ENCODE data around the gene TPO.
"Not testable (repeated sequence)": the region's sequence is repeated elsewhere in the genome, so short reads cannot be mapped to it uniquely, and the experiment has no call there.

Gene TPO

GRCh38 chr2:1509271-1510065, 96.2 kb downstream of the TPO start:
- DNase-seq, result no peak

- DNase-seq, result no peak
Measured at GRCh38 chr2:1510176-1510575, 96.9 kb downstream of the TPO start.

DNA sequence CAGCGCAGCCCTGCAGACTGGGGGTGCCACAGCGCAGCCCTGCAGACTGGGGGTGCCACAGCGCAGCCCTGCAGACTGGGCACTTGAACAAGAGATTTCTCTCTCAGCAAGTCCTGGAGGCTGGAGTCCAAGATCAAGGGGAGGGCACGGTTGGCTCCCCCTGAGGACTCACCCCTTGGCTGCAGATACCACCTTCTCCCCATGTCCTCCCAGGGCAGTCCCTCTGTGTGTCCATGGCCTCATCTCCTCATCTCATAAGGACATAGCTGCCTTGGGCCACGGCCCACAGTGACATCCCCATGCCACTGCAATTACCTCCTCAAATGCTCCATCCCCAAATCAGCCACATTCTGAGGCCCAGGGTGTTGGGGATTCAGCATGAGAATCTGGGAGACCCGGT, 98.2 kb downstream of the TPO start:
- DNase-seq, result no peak

GRCh38 chr2:1512321-1513289, 99.3 kb downstream of the TPO start:
- no peak for DNase-seq

GRCh38 chr2:1514391-1515072, 101.3 kb downstream of the TPO start:
- no peak for DNase-seq

GRCh38 chr2:1515073-1515430, 101.8 kb downstream of the TPO start:
- DNase-seq, result no peak

DNA sequence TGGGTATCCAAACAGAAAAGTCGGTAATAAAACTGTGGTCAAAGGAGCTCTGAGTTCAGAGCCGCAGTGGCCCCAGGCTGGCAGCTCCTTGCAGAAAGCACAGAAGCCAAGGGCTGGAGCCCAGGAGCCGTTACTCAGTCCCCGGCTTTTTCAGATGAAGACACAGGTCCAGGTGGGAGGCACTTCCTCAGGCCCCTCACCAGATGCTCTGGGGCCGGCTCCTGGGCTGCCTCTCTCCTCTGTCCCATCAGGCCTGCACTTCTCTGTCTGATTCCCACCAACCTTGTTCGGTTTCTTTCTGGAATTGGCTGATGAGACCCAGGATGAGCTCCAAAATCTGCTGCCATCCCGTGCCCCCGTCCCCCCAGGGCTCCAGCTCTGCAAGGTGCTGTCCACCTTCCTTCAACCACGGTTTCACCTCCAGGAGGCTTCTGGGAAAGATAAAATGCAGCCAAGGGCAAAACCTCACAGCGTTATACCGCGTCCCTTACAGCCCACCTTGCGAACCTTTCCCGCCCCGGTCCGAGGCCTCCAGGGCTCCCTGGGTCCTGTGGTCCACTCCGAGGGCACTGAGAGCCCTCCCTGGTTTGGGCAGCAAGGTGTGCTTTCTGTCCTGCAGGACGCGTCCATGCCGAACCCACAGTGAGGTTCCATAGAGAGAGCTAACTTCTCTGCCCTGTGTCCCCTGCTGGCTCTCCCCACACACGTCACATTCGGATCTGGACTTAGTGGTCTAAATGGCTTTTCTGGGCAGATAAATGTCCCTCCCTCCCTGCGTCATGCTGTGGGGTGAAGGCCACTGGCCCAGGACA, 102.9 kb downstream of the TPO start:
- no peak for DNase-seq

- no peak for DNase-seq
Measured at GRCh38 chr2:1516798-1517060, 103.5 kb downstream of the TPO start.

DNA sequence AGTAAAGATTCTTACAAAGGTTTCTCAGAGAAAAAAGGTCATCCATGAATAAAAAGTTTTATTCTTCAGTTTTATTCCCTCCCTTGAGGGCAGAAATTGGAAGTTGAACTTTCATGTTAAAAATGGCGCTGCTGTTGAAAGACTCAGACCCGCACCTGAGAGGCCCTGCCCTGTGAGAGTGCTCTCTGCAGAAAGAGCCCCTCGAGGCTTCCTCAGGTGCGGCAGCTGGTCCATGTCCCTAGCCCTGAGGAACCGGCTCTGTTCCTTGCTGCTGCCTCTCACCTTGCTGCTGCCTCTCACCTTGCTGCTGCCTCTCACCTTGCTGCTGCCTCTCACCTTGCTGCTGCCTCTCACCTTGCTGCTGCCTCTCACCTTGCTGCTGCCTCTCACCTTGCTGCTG, 104.0 kb downstream of the TPO start:
- not testable (repeated sequence) for DNase-seq

GRCh38 chr2:1517786-1518185, 104.5 kb downstream of the TPO start:
- DNase-seq, result no peak

- DNase-seq, result no peak
Measured at GRCh38 chr2:1518331-1518803, 105.1 kb downstream of the TPO start.

DNA sequence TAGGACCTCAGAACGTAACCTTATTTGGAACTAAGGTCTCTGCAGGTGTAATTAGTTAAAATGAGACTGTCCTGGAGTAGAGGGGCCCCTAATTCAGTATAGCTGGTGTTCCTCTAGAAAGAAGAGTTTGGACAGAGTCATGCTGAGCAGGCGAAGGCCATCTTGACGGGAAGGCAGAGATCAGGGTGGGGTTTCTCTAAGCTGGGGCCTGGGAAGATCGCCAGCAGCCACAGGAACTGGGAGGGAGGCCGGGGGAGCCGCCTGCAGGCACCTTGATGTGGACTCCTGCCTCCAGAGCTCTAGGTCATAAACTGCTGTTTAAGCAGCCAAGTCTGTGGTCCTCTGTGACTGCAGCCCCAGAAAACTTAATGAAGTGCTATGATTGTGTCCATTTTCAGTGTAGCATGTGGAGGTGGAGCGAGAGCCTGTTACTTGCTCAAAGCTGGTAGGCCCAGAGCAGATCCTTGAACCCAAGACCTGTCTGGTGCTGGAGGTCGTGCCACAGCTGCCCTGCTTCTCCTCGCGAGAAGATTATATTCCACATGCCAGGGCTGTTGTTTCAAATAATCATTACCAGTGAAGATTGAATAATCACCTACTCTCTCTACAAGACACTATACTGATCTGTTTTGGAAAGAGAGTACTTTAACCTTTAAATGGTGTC, 105.7 kb downstream of the TPO start:
- no peak for DNase-seq

DNA sequence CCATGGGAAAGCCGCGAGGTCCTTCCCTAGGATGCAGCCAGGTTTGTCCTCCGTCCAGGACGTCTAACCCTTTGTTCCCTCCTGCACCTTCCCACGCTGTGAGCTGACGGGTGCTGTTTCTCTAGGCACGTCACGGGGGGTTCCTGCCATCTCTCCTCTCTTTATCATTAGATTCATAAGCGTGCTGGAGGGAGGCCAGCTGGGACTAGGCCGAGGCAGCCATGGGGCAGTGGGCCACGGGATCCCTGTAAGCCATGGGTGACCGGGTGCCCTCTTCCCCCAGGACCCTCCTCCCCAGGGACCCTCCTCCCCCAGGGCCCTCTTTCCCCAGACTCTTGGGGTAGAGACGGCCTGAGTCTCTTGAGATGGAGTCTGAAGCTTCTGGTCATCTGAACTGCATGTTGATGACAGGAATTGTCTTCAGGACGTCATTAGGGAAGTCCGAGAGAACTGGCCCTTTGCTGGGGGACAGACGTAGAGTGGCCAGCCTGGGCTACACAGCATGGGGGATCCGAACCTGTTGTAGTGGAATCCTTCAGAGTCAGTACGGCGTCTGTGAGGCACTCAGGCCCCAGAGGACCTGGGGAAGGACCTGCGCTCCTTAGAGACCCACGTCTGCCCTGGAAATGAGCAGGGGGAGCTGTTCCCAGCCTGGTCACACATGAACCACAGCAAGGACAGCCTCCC, 108.1 kb downstream of the TPO start:
- DNase-seq, result no peak

GRCh38 chr2:1521878-1522830, 108.9 kb downstream of the TPO start:
- no peak for DNase-seq

DNA sequence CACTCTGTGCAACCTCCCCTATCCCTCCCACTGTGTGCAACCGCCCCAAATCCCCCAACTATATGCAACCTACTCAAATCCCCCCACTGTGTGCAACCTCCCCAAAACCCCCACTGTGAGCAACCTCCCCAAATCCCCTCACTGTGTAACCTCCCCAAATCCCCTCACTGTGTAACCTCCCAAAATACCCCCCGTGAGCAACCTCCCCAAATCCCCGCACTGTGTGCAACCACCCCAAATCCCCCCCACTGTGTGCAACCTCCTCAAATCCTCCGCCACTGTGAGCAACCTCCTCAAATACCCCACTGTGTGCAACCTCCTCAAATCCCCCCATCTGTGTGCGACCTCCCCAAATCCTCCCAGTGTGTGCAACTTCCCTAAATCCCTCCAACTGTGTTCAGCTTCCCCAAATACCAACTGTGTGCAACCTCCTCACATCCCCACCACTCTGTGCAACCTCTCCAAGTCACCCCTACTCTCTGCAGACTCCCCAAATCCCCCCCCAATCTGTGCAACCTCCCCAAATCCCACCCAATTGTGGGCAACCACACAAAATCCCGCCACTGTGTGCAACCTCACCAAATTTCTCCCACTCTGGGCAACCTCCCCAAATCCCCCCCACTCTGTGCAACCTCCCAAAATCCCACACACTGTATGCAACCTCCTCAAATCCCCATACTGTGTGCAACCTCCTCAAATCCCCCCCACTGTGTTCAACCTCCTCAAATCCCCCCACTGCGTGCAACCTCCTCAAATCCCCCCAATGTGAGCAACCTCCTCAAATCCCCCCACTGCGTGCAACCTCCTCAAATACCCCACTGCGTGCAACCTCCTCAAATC, 114.1 kb downstream of the TPO start:
- DNase-seq, result no peak

GRCh38 chr2:1528273-1529064, 115.2 kb downstream of the TPO start:
- no peak for DNase-seq

GRCh38 chr2:1538663-1539062, 125.4 kb downstream of the TPO start:
- DNase-seq, result no peak

DNA sequence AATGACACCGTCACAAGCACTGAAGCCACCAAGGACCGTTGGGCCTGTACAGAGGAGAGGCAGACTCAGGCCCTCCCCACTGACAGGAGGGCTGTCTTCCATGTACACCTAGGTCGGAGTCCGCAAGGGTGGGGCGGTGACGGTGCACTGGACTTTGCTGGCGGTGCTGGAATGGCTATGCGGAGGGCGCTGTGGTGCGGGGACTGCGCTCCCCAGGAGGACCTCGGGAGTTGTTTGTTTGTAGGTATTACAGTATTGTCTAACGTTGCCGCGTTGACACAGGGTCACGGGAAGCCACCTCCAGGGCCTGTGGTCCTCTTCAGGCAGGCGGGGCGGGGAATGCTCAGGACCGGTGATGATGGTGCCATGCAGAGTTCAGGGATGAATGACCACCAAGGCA, 126.2 kb downstream of the TPO start:
- DNase-seq, result no peak

DNA sequence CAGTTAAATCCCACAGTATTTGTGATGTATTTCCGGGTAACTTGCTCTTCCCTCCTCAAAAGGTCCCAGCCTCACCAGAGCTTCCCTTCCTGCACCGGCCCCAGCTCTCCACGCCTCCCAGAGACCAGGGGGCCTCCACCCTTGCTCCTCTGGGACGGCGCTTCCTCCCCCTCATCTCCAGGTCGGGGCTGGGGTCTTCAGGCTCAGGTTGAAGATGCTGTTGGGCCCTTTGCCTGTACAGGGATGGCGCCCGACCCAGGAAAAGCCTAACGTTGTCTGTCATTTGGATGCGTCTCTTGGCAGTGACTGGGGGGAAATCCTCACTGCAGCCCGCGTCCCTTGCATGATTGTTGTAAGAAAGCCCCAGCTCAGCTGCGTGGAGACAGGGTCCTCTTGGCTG, 126.7 kb downstream of the TPO start:
- no peak for DNase-seq

Data from stimulated activated CD4-positive, alpha-beta T cell treated with anti-CD3 and anti-CD28 coated beads, Interleukin-4, amount 100 ng/mL, for 1 hour (primary cell).